GM06990 (cell line): Measurements from ENCODE around the gene SLC16A3.

Experiments
- DNase-seq: peaks from one replicate; pipeline ENCODE4 v3.0.0-alpha.2; 2011; ENCODE audit not compliant: insufficient read length; ENCODE audit errors: extremely low read depth
- H3K27me3 ChIP-seq: replicated peaks from 2 replicates; pipeline ENCODE4 v1.6.0; 2011; ENCODE audit warnings: low read length; ENCODE audit not compliant: control insufficient read depth, insufficient read depth
- H3K36me3 ChIP-seq: 2 replicates; pipeline ENCODE4 v1.5.1; 2011; ENCODE audit warnings: low read length; ENCODE audit not compliant: control insufficient read depth, insufficient read depth
- H3K4me3 ChIP-seq: replicated peaks from 2 replicates; pipeline ENCODE4 v1.5.1; 2011; ENCODE audit warnings: low read depth, mild to moderate bottlenecking, control low read depth, low read length
- TF ChIP-seq, protein P1 (sequence below): IDR thresholded peaks from 2 replicates; pipeline ENCODE4 v1.5.1; 2011; ENCODE audit warnings: low read length, control low read depth, mild to moderate bottlenecking, inconsistent platforms; ENCODE audit not compliant: insufficient read depth, poor library complexity, severe bottlenecking

The SLC16A3 gene

GRCh38 chr17:82243648-82244412, 15.0 kb downstream of the SLC16A3 start:
- TF ChIP-seq, protein P1, sequence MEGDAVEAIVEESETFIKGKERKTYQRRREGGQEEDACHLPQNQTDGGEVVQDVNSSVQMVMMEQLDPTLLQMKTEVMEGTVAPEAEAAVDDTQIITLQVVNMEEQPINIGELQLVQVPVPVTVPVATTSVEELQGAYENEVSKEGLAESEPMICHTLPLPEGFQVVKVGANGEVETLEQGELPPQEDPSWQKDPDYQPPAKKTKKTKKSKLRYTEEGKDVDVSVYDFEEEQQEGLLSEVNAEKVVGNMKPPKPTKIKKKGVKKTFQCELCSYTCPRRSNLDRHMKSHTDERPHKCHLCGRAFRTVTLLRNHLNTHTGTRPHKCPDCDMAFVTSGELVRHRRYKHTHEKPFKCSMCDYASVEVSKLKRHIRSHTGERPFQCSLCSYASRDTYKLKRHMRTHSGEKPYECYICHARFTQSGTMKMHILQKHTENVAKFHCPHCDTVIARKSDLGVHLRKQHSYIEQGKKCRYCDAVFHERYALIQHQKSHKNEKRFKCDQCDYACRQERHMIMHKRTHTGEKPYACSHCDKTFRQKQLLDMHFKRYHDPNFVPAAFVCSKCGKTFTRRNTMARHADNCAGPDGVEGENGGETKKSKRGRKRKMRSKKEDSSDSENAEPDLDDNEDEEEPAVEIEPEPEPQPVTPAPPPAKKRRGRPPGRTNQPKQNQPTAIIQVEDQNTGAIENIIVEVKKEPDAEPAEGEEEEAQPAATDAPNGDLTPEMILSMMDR: no peak
- no peaks in the 10 kb centered on the region for H3K27me3 ChIP-seq
- H3K4me3 ChIP-seq: no peak overlapping the region
- peaks cover 52% of the 10 kb centered on the region for H3K36me3 ChIP-seq
- DNase-seq: peak; percentile 24

DNA sequence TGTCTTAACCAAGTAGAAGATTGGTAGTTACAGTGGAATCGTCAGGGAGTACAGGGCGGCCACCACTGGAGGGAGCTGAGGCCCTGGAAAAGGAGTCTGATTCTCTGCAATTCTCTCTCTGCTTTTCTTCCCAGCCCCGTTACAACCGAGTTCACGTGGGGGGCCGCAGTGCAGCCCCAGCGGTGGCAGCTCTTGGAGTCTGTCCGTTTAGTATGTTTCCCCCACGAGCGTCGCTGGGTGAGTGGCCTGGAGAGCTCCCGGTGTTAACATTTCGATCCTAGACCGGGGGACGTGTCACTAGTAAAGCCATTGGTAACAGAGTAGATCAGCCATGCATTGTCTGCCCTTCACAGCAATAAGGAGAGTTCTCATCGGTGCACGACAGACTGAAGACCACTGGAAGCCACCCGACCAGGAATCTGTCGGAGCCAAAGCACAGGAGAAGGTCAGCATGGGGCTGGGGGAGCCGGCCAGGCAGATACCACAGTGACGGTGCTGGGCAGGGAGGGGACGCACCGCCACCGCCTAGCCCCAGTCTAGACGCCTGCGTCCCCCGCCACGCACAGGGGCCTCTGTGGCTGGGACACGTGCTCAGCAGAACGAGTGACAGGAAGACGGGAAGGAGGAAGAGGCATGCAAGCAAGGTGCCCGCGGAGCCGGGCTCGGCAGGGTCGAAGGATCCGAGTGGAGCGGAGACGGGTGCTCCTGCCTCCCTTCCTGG, 15.7 kb downstream of the SLC16A3 start:
- Histone ChIP-seq H3K27me3 (no peaks in the 10 kb centered on the region), H3K4me3 (no peak overlapping the region), H3K36me3 (peaks cover 57% of the 10 kb centered on the region)
- DNase-seq: no peak
- TF ChIP-seq, protein P1: peak; percentile 39

GRCh38 chr17:82245134-82246039, 16.5 kb downstream of the SLC16A3 start:
- peaks cover 59% of the 10 kb centered on the region for H3K36me3 ChIP-seq
- H3K4me3 ChIP-seq: no peak overlapping the region
- H3K27me3 ChIP-seq: no peaks in the 10 kb centered on the region
- TF ChIP-seq, protein P1: no peak
- no peak for DNase-seq

GRCh38 chr17:82246040-82246364, 17.2 kb downstream of the SLC16A3 start:
- H3K36me3 ChIP-seq: peaks cover 58% of the 10 kb centered on the region
- H3K4me3 ChIP-seq: no peak overlapping the region
- H3K27me3 ChIP-seq: no peaks in the 10 kb centered on the region
- no peak for DNase-seq
- TF ChIP-seq, protein P1: no peak

GRCh38 chr17:82246365-82247181, 17.7 kb downstream of the SLC16A3 start:
- H3K4me3 ChIP-seq: no peak overlapping the region
- H3K36me3 ChIP-seq: peaks cover 63% of the 10 kb centered on the region
- TF ChIP-seq, protein P1: no peak
- DNase-seq: no peak
- no peaks in the 10 kb centered on the region for H3K27me3 ChIP-seq
